ENCODE results near the gene LRSAM1.

DNA sequence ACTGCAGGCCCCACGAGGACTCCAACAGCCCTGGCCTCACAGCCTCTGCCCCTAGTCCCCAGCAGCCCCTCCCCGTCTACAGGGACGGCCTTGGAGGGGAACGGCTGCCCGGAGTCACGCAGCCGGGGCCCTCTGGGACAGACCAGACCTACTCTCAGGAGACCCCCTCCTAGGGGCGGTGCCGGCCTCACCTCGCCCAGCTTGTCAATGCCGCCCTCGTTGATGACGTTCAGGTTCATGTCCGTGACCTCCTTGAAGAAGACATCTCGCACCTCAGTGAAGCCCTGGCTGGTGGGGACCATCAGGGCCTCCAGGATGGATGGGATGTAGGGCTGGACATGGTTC, 58.6 kb downstream of the LRSAM1 start:
- TF ChIP-seq, protein P1, sequence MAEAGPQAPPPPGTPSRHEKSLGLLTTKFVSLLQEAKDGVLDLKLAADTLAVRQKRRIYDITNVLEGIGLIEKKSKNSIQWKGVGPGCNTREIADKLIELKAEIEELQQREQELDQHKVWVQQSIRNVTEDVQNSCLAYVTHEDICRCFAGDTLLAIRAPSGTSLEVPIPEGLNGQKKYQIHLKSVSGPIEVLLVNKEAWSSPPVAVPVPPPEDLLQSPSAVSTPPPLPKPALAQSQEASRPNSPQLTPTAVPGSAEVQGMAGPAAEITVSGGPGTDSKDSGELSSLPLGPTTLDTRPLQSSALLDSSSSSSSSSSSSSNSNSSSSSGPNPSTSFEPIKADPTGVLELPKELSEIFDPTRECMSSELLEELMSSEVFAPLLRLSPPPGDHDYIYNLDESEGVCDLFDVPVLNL (CRISPR knock-in tag; IDR thresholded peaks at IDR 0.05; ENCODE audit: low read depth): no peak
- TF ChIP-seq ZNF644 (tag; IDR thresholded peaks at IDR 0.05; ENCODE audit: low read depth): no peak
- TF ChIP-seq ZNF12 (CRISPR knock-in tag; IDR thresholded peaks at IDR 0.05): no peak
- no peak for TF ChIP-seq ETV5 (CRISPR knock-in tag; IDR thresholded peaks at IDR 0.05; ENCODE audit: low read depth)
- TF ChIP-seq NR3C1 (CRISPR knock-in tag; IDR thresholded peaks at IDR 0.05): no peak
- no peak for TF ChIP-seq SP1 (CRISPR knock-in tag; IDR thresholded peaks at IDR 0.05)
- no peak for TF ChIP-seq ETV6 (IDR thresholded peaks at IDR 0.05; ENCODE audit: borderline replicate concordance in 1 of 2, low read depth in 2 of 2, low read length in 1 of 2)
- no peak for TF ChIP-seq ETV6 (CRISPR knock-in tag; IDR thresholded peaks at IDR 0.05; ENCODE audit: borderline replicate concordance)
- no peak for TF ChIP-seq TGIF2 (CRISPR knock-in tag; IDR thresholded peaks at IDR 0.05)
- TF ChIP-seq, protein P2, sequence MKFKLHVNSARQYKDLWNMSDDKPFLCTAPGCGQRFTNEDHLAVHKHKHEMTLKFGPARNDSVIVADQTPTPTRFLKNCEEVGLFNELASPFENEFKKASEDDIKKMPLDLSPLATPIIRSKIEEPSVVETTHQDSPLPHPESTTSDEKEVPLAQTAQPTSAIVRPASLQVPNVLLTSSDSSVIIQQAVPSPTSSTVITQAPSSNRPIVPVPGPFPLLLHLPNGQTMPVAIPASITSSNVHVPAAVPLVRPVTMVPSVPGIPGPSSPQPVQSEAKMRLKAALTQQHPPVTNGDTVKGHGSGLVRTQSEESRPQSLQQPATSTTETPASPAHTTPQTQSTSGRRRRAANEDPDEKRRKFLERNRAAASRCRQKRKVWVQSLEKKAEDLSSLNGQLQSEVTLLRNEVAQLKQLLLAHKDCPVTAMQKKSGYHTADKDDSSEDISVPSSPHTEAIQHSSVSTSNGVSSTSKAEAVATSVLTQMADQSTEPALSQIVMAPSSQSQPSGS (CRISPR knock-in tag; IDR thresholded peaks at IDR 0.05): no peak
- TF ChIP-seq LEF1 (IDR thresholded peaks at IDR 0.05): no peak

All from K562 (cell line).